ENCODE results near the gene GPR160. TPM values are rescaled to one million over a fixed set of nuclear protein-coding genes. Genes with fewer than 3 reads are reported as not detected.

The GPR160 gene
- total RNA-seq, 2 donors from 2014 or later, result 2.3 to 4.5 TPM

- Mint-ChIP-seq H3K4me1 (peaks cover 19% of the 10 kb centered on the region), H3K27me3 (no peaks in the 10 kb centered on the region), H3K27ac (no peak overlapping the region), H3K36me3 (ENCODE audit: low read depth) (no peaks in the 10 kb centered on the region), H3K4me3 (no peak overlapping the region)
- H3K9me3 ChIP-seq (ENCODE audit: control insufficient read depth, low read length, poor library complexity, severe bottlenecking), result no peaks in the 10 kb centered on the region
- DNase-seq (no peak), ATAC-seq (no peak)
Measured at GRCh38 chr3:170062068-170062467, 24.3 kb downstream of the GPR160 start.

- no peaks in the 10 kb centered on the region for H3K9me3 ChIP-seq (ENCODE audit: control insufficient read depth, low read length, poor library complexity, severe bottlenecking)
- H3K4me3 Mint-ChIP-seq, result no peak overlapping the region
- no peaks in the 10 kb centered on the region for H3K27me3 Mint-ChIP-seq
- no peak for DNase-seq
- H3K4me1 Mint-ChIP-seq, result peaks cover 12% of the 10 kb centered on the region
- H3K36me3 Mint-ChIP-seq (ENCODE audit: low read depth), result no peaks in the 10 kb centered on the region
- H3K27ac Mint-ChIP-seq, result no peak overlapping the region
- ATAC-seq, result no peak
Measured at GRCh38 chr3:170062769-170063168, 25.0 kb downstream of the GPR160 start.

GRCh38 chr3:170063691-170064090 lies 25.9 kb downstream of the GPR160 start:
- ATAC-seq, result no peak
- no peak overlapping the region for H3K27ac Mint-ChIP-seq
- no peaks in the 10 kb centered on the region for H3K36me3 Mint-ChIP-seq (ENCODE audit: low read depth)
- no peaks in the 10 kb centered on the region for H3K27me3 Mint-ChIP-seq
- no peak for DNase-seq
- H3K9me3 ChIP-seq (ENCODE audit: control insufficient read depth, low read length, poor library complexity, severe bottlenecking), result no peaks in the 10 kb centered on the region
- peak overlapping the region; percentile 28 for H3K4me3 Mint-ChIP-seq
- H3K4me1 Mint-ChIP-seq, result peaks cover 5% of the 10 kb centered on the region

GRCh38 chr3:170064108-170064507 lies 26.3 kb downstream of the GPR160 start:
- H3K4me3 Mint-ChIP-seq, result no peak overlapping the region
- H3K27me3 Mint-ChIP-seq, result no peaks in the 10 kb centered on the region
- H3K27ac Mint-ChIP-seq, result no peak overlapping the region
- DNase-seq, result no peak
- H3K36me3 Mint-ChIP-seq (ENCODE audit: low read depth), result no peaks in the 10 kb centered on the region
- H3K9me3 ChIP-seq (ENCODE audit: control insufficient read depth, low read length, poor library complexity, severe bottlenecking), result no peaks in the 10 kb centered on the region
- peaks cover 5% of the 10 kb centered on the region for H3K4me1 Mint-ChIP-seq
- no peak for ATAC-seq

GRCh38 chr3:170075441-170076091 lies 37.8 kb downstream of the GPR160 start:
- H3K27me3 Mint-ChIP-seq, result no peaks in the 10 kb centered on the region
- ATAC-seq, result no peak
- no peaks in the 10 kb centered on the region for H3K36me3 Mint-ChIP-seq (ENCODE audit: low read depth)
- DNase-seq, result no peak
- H3K4me1 Mint-ChIP-seq, result no peaks in the 10 kb centered on the region
- no peaks in the 10 kb centered on the region for H3K9me3 ChIP-seq (ENCODE audit: control insufficient read depth, low read length, poor library complexity, severe bottlenecking)
- no peak overlapping the region for H3K27ac Mint-ChIP-seq
- H3K4me3 Mint-ChIP-seq, result no peak overlapping the region

GRCh38 chr3:170076715-170077238 lies 39.0 kb downstream of the GPR160 start:
- DNase-seq (no peak), ATAC-seq (no peak)
- no peak overlapping the region for H3K27ac Mint-ChIP-seq
- H3K27me3 Mint-ChIP-seq, result no peaks in the 10 kb centered on the region
- no peaks in the 10 kb centered on the region for H3K4me1 Mint-ChIP-seq
- H3K36me3 Mint-ChIP-seq (ENCODE audit: low read depth), result no peaks in the 10 kb centered on the region
- H3K4me3 Mint-ChIP-seq, result no peak overlapping the region
- H3K9me3 ChIP-seq (ENCODE audit: control insufficient read depth, low read length, poor library complexity, severe bottlenecking), result no peaks in the 10 kb centered on the region

- H3K27ac Mint-ChIP-seq, result no peak overlapping the region
- no peak for ATAC-seq
- no peaks in the 10 kb centered on the region for H3K27me3 Mint-ChIP-seq
- H3K4me3 Mint-ChIP-seq, result no peak overlapping the region
- H3K36me3 Mint-ChIP-seq (ENCODE audit: low read depth), result no peaks in the 10 kb centered on the region
- no peaks in the 10 kb centered on the region for H3K9me3 ChIP-seq (ENCODE audit: control insufficient read depth, low read length, poor library complexity, severe bottlenecking)
- no peaks in the 10 kb centered on the region for H3K4me1 Mint-ChIP-seq
- DNase-seq, result no peak
Measured at GRCh38 chr3:170077361-170077760, 39.6 kb downstream of the GPR160 start.

GRCh38 chr3:170078620-170079281 lies 41.0 kb downstream of the GPR160 start:
- no peak for DNase-seq
- Mint-ChIP-seq H3K4me1 (no peaks in the 10 kb centered on the region), H3K4me3 (no peak overlapping the region), H3K27me3 (no peaks in the 10 kb centered on the region), H3K36me3 (ENCODE audit: low read depth) (peaks cover 2% of the 10 kb centered on the region), H3K27ac (no peak overlapping the region)
- ATAC-seq, result no peak
- H3K9me3 ChIP-seq (ENCODE audit: control insufficient read depth, low read length, poor library complexity, severe bottlenecking), result no peaks in the 10 kb centered on the region

GRCh38 chr3:170079536-170080165 lies 41.9 kb downstream of the GPR160 start:
- Mint-ChIP-seq H3K36me3 (ENCODE audit: low read depth) (peaks cover 2% of the 10 kb centered on the region), H3K4me1 (no peaks in the 10 kb centered on the region), H3K4me3 (no peak overlapping the region), H3K27ac (no peak overlapping the region), H3K27me3 (no peaks in the 10 kb centered on the region)
- H3K9me3 ChIP-seq (ENCODE audit: control insufficient read depth, low read length, poor library complexity, severe bottlenecking), result no peaks in the 10 kb centered on the region
- no peak for ATAC-seq
- no peak for DNase-seq

GRCh38 chr3:170080605-170081004 lies 42.8 kb downstream of the GPR160 start:
- peaks cover 2% of the 10 kb centered on the region for H3K36me3 Mint-ChIP-seq (ENCODE audit: low read depth)
- H3K27ac Mint-ChIP-seq, result peak overlapping the region; percentile 27
- ATAC-seq, result no peak
- no peaks in the 10 kb centered on the region for H3K9me3 ChIP-seq (ENCODE audit: control insufficient read depth, low read length, poor library complexity, severe bottlenecking)
- H3K27me3 Mint-ChIP-seq, result no peaks in the 10 kb centered on the region
- no peaks in the 10 kb centered on the region for H3K4me1 Mint-ChIP-seq
- H3K4me3 Mint-ChIP-seq, result no peak overlapping the region
- DNase-seq, result no peak

- H3K36me3 Mint-ChIP-seq (ENCODE audit: low read depth), result peaks cover 2% of the 10 kb centered on the region
- no peaks in the 10 kb centered on the region for H3K4me1 Mint-ChIP-seq
- no peak for DNase-seq
- no peak for ATAC-seq
- H3K4me3 Mint-ChIP-seq, result no peak overlapping the region
- H3K9me3 ChIP-seq (ENCODE audit: control insufficient read depth, low read length, poor library complexity, severe bottlenecking), result no peaks in the 10 kb centered on the region
- no peak overlapping the region for H3K27ac Mint-ChIP-seq
- no peaks in the 10 kb centered on the region for H3K27me3 Mint-ChIP-seq
Measured at GRCh38 chr3:170081079-170081741, 43.4 kb downstream of the GPR160 start.

GRCh38 chr3:170083343-170083742 lies 45.5 kb downstream of the GPR160 start:
- H3K27me3 Mint-ChIP-seq, result no peaks in the 10 kb centered on the region
- H3K36me3 Mint-ChIP-seq (ENCODE audit: low read depth), result peaks cover 2% of the 10 kb centered on the region
- no peak overlapping the region for H3K4me3 Mint-ChIP-seq
- no peaks in the 10 kb centered on the region for H3K9me3 ChIP-seq (ENCODE audit: control insufficient read depth, low read length, poor library complexity, severe bottlenecking)
- DNase-seq (no peak), ATAC-seq (no peak)
- no peaks in the 10 kb centered on the region for H3K4me1 Mint-ChIP-seq
- H3K27ac Mint-ChIP-seq, result no peak overlapping the region

GRCh38 chr3:170085396-170085795 lies 47.6 kb downstream of the GPR160 start:
- DNase-seq (no peak), ATAC-seq (no peak)
- no peaks in the 10 kb centered on the region for H3K9me3 ChIP-seq (ENCODE audit: control insufficient read depth, low read length, poor library complexity, severe bottlenecking)
- H3K4me1 Mint-ChIP-seq, result no peaks in the 10 kb centered on the region
- no peak overlapping the region for H3K27ac Mint-ChIP-seq
- H3K36me3 Mint-ChIP-seq (ENCODE audit: low read depth), result peaks cover 4% of the 10 kb centered on the region
- no peak overlapping the region for H3K4me3 Mint-ChIP-seq
- no peaks in the 10 kb centered on the region for H3K27me3 Mint-ChIP-seq

Data from T-helper 17 cell (primary cell).